ENCODE data around the gene STYXL2.

The STYXL2 gene

DNA sequence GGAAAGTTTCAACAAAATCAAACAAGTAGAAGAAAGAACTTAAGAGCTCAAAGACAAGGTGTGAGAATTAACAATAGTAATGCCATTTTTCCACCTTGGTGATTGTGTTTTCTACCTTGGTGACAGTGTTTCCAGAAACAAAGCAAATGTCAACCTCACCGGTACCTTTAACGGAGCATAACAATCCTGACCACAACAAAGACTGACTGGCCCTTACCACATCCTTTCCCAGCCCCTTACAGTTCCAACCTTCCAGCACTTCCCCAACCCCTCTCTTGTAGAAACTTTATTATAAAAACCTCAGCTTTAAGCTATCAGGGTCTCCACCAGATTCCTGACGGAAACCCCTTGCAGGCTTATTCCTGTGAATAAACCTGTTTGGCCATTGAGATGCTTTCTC is 16.7 kb downstream of the STYXL2 start:
- DNase-seq (ENCODE audit: low read depth): no peak

DNA sequence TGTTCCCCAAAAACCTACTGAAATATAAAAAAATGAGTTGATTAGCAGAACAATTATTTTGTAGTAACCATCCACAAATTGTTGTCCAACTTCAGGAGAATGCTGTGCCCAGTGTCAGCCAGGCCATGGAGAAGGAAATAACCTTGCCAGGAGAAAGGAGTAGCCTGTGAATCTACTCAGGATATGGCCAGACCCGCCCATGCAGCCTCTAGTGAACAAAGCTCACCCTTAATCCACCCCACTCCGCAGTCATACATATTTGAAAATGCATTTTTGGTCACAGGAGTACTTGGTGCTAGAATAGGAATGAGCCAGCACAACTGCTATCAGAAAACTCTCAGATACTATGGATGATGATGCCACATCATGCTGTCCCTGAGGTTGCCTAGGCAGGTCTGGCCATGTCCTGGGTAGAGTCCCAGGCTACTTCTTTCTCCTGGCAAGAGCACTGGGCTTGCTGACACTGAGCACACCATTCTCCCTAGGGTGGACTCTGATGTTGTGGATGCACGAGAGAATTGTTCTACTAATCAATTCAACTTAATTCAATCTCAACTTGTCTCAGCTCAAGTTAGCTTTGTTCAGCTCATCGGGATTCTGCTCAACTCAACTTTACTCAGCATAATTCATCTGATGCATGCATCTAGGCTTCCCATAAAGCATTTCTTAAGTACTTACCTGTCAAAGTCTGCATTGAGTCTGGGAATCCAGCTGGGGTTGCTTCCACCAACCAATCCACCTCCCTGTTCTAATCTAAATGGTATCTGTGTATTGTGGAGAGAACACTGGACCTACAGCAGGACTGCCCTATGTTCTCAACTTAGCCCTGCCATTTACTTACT is 18.2 kb downstream of the STYXL2 start:
- no peak for DNase-seq (ENCODE audit: low read depth)

DNA sequence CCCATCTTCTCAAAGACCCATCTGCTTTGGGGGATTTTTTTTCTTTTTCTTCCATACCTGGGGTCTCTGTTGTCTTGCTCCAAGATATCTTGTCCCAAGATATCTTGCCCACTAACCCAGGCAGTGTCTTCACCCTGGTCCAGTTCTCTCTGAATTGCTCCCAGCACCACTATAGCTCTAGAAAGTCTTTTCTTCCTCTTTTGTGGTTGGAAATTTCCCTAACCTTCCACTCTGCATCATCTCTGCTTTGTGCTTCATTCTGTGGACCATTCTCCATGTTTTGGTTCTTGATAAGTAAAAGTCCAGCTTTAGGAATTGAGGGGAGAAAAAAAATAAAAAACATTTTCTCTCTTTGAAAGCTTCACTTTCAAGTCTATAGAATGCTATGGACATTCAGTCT is 20.9 kb downstream of the STYXL2 start:
- DNase-seq (ENCODE audit: low read depth): no peak

DNA sequence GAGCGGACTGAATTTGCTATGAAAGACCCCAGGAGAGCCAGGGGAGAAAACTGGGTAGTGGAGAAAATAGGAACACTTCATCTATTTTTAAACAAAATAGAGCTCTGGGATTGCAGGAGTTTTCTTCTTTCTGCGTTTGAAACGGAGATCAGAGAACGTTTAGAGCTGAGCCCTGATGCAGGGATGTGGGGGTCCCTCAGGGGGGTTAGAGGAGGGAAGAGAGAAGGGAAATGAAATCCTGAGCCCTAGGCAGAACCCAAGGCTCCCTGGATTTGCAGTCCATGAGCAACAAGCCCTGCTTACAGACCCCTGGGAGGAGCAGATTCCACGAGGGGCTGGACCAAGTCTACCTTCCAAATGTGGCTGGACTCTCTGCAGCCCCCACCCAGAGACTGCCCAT is 21.8 kb downstream of the STYXL2 start:
- DNase-seq (ENCODE audit: low read depth): no peak

DNA sequence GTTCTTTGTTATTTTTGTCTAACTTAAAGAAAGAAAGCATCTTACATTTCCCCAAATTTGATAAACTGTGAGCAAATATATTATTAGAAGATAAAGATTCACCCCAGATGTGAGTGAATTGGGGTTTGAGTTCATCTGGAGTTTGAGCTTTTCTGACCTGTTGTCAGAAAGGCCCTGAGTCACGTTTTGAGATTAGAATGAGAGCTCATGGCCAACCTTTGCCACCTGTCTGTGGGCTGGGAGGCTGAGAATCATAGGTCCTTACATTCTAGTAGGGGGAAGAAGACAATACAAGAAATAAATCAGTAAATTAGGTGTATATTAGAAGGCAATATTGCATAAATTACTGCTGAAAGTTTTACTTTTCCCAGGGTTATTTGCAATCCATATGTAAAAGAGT is 22.3 kb downstream of the STYXL2 start:
- no peak for DNase-seq (ENCODE audit: low read depth)

DNA sequence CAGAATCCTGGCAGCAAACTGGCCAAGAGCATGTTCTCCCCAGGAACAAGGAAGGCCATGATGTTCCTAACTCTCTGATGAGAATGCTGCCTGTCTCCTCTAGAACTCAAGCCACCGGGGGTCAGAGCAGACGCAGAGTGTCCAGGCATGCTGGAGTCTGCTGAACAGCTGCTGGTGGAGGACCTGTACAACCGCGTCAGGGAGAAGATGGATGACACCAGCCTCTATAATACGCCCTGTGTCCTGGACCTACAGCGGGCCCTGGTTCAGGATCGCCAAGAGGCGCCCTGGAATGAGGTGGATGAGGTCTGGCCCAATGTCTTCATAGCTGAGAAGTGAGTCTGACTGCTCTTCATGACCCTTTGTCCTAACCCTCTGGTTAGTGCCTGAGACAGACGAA is 23.4 kb downstream of the STYXL2 start:
- no peak for DNase-seq (ENCODE audit: low read depth)

DNA sequence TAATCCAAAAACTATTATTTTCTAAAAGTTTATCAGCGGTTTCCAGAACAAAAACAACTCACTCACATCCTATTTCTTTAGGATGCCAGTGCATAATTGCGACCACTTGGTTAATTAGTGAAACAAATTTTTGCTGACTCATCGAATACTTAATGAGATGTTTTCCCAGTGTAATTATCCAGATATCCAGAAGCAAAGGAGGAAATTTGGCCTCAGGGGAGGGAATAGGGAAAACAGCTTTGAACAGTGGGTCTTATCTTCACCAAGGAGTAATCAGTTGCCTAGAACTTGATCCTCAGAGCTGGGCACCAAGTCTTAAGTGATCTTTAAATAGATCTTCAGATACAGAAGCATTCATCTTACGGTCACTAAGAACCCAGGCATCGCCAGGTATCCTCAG is 24.3 kb downstream of the STYXL2 start:
- DNase-seq (ENCODE audit: low read depth): no peak

DNA sequence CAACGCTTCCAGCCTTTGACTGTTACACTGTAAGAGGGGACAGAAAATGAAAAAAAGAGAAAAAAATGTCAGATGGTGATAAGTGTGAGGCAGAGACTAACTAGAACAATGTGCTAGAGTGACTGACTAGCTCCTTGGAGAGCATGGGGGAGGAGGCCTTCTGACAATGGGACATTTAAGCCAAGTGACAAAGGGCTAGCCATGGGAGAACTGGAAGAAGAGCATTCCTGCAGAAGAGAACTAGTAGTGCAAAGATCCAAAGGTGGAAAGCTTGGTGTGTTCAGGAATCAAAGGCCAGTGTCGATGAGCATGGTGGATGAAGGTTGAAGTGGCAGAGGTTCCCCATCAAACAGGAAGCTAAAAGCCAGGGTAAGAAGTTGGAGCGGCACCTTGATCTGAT is 25.8 kb downstream of the STYXL2 start:
- no peak for DNase-seq (ENCODE audit: low read depth)

DNA sequence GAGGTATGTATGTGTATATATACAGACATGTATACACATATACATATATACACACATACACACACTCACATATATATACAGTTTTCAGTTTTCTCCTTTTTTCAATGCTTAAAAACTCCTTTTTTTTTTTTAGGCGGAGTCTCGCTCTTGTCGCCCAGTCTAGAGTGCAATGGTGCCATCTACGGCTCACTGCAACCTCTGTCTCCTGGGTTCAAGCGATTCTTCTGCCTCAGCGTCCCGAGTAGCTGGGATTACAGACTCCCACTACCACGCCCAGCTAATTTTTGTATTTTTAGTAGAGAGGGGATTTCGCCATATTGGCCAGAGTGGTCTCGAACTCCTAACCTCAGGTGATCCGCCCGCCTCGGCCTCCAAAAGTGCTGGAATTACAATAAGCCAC is 27.0 kb downstream of the STYXL2 start:
- DNase-seq (ENCODE audit: low read depth): no peak

DNA sequence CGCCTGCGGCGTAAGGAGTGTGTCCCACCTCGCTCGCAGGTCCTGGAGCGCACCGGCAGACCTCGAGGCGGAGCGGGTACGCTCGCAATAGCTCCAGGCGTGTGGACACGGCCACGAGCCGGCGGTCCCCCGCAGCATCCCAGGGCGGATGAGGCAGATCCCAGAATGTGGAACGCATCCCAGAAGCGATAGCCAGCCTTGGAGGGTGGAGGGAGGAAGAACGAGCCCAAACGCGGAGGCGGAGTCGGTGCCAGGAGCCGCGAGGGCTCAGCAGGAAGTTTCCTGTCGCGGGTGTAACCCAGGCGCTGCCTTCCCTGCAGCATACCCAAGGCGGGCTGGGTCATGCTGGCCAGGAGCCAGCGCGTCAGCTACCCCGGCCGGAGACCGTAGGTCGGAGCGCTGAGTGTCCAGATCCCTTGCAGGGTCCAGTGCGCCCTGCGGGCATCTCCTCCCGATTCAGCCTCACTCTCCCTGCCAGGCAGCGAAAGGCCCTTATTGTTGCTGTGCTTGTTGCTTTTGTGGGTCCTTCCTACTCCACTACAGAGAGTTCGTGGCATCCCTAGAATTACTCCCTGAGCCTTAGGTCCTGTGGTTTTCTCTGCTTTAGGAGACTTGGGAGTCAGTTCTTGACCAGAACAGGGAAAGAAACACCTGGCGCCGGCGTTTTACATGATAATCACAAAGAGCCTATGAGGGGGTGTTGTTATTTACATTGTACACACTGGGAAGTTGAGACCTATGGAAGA is 27.7 kb downstream of the STYXL2 start:
- DNase-seq (ENCODE audit: low read depth): peak; percentile 20

DNA sequence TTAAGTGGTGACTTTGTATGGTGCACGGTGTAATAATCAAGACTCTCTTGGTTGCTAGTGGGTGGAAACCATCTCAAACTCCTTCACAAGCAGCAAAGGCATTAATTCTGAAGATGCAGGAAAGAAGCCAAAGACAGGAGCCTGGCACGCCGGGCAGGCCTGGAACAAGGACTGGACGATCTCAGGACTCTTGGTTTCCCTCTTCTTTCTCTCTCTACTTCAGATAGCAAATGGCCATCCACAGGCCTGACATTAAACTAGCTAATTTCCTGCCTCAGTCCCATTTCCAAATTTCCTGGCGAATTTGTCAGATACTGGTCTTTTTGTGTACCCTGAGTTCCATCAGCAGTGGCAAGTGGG is 28.2 kb downstream of the STYXL2 start:
- DNase-seq (ENCODE audit: low read depth): no peak

DNA sequence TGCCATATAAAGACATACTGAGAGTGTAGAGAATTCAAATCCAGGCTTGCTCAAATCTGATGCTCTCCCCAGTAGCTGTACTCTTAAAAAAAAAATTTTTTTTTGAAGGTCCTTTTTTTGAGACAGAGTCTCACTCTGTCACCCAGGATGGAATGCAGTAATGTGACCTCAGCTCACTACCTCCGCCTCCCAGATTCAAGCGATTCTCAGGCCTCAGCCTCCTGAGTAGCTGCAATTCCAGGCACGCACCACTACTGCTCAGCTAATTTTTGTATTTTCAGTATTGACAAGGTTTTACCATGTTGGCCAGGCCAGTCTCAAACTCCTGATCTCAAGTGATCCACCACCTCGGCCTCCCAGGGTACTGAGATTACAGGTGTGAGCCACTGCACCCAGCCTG is 28.7 kb downstream of the STYXL2 start:
- DNase-seq (ENCODE audit: low read depth): no peak

DNA sequence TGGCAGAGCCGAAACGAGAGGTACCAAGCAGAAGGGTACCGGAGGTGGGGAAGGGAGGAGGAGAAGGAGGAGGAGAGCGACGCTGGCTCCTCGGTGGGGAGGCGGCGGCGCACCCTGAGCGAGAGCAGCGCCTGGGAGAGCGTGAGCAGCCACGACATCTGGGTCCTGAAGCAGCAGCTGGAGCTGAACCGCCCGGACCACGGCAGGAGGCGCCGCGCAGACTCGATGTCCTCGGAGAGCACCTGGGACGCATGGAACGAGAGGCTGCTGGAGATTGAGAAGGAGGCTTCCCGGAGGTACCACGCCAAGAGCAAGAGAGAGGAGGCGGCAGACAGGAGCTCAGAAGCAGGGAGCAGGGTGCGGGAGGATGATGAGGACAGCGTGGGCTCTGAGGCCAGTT is 32.4 kb downstream of the STYXL2 start:
- no peak for DNase-seq (ENCODE audit: low read depth)

DNA sequence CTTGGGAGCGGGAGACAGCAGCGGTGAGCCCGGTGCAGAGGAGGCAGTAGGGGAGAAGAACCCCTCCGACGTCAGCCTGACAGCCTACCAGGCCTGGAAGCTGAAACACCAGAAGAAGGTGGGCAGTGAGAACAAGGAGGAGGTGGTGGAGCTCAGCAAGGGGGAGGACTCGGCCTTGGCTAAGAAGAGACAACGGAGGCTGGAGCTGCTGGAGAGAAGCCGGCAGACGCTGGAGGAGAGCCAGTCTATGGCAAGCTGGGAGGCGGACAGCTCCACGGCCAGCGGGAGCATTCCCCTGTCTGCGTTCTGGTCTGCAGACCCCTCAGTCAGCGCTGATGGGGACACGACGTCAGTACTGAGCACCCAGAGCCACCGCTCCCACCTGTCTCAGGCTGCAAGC is 32.9 kb downstream of the STYXL2 start:
- DNase-seq (ENCODE audit: low read depth): no peak

DNA sequence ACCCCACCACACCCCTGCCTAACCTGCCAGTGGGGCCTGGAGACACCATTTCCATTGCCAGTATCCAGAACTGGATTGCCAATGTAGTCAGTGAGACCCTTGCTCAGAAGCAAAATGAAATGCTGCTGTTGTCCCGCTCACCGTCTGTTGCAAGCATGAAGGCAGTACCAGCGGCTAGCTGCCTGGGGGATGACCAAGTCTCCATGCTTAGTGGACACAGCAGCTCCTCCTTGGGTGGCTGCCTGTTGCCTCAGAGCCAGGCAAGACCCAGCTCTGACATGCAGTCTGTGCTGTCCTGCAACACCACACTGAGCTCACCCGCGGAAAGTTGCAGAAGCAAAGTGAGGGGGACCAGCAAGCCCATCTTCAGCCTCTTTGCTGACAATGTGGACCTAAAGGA is 33.4 kb downstream of the STYXL2 start:
- DNase-seq (ENCODE audit: low read depth): no peak

DNA sequence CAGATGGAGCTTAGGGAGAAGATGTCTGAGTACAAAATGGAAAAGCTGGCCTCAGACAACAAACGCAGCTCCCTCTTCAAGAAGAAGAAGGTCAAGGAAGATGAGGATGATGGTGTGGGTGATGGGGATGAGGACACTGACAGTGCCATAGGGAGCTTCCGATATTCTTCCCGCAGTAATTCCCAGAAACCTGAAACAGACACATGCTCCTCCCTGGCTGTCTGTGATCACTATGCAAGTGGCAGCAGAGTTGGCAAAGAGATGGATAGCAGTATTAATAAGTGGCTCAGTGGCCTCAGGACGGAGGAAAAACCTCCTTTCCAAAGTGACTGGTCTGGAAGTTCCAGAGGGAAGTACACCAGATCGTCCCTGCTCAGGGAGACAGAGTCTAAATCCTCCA is 33.8 kb downstream of the STYXL2 start:
- DNase-seq (ENCODE audit: low read depth): no peak

DNA sequence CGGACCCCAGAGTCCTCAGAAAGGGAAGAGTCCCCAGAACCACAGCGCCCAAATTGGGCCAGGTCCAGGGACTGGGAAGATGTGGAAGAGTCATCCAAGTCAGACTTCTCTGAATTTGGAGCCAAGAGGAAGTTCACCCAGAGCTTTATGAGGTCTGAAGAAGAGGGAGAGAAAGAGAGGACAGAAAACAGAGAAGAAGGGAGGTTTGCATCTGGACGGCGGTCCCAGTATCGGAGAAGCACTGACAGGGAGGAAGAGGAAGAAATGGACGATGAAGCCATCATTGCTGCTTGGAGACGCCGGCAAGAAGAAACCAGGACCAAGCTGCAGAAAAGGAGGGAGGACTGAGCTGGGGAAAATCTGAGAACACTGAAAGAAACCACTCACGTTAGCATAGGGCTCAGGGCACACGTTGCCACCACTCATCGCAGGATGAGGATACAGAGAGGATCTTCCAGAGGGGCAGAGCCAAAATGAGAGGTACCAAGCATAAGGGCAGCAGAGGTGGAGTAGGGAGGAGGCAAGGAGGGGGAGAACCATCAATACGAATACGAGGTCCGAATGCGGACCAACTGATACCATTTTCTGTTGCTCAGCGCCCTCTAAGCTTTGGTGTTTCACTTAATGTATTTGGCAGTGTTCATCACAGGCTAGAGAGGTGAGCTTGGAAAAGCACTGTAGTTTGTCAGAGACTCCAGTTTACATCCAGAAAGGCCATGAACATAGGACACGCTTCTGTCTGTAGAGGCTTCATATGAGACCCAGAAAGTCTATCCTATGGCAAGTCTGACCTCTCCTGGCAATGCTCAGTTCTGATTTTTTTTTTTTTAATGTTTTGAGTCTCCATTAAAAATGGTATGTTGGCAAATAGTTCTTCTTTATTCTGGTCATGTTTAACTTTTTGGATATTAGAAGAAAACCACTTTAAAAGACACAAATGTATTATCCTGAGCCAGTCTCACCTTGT is 34.7 kb downstream of the STYXL2 start:
- no peak for DNase-seq (ENCODE audit: low read depth)

DNA sequence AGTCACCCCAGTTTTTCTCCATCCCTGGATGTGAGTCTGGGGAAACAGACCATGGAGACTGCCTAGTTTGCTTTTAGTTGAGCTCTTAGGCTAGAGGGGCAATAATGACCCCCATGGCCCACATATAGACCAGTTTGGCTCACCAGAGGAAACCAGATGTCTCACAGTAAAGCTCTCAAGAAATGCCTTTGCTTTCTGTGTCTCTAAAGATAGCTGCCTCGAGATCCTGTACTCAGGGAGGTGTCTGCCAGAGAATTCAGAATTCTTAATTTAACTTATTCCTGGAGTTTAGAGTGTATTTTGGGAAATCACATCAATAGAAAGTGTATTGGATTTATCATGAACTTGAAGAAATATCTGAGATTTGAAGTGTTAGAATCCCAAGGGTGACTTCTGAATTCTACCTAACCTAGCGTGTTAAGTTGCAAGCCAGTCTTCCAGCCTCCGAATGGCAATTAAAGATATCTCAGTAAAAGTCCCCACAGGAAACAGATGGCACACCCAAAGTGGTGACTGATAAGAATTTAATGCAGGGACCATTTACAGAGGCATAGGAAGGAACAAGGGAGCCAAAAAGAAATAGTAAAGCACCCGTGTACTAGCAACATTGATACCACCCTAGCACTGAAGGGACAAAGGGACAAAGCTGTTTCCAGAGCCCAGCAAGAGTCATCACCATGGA is 37.1 kb downstream of the STYXL2 start:
- no peak for DNase-seq (ENCODE audit: low read depth)

DNA sequence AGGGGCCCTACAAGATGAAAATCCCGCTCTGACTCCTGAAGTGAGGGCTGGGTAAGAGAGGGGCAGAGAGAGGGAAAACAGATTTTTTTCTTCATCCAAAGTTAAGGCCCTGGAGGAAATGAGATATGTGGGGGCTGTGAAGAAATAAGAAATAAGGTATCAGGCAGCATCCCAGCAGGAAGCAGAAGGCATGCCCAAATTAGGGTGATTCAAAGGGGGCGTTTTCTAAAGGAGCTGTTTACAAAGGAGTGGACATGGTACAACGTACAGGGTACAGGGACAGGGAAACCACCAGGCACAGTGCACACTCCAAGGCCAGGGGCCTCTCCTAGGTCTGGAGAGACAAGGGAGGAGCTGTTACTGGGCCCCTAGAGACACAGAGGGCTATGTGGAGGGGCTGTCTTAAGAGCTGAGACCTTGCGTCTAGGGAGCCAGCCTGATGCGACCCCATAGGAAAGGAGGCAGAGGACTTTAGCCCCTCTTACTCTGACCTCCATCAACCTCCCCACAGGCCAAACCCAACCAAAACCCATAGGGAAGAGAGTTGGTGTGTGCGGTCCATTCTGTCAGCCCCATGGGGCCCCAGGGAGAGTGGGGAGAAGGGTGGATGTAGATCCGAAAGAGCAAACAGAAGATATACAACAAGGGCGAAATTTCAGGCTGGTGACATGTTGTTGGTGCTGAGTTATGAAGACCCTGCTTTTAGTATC is 38.6 kb downstream of the STYXL2 start:
- no peak for DNase-seq (ENCODE audit: low read depth)

DNA sequence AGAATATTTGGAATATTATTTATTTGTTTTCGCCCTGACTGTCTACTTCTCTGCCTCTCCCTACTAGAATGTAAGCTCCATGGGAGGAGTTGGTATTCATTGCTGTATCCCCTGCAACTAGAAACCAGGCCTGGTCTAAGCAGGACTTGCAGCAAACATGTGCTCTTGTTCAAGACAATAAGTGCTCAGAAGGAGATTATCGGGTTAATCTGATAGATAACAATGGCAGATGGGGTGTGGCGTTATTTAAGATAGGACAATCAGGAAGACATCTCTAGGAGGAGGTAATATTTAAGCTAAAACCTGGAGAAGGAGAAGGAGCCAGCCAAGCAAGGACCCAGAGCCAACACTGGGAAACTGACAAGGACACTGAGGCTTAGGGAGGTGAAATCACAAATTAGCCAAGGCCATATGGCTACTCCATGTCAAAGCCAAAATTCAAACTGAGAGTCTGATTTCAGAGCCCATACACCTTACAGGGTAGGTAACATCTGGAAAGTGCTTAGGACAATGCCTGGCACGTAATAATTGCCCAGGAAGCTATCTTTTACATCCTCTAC is 41.5 kb downstream of the STYXL2 start:
- no peak for DNase-seq (ENCODE audit: low read depth)

DNA sequence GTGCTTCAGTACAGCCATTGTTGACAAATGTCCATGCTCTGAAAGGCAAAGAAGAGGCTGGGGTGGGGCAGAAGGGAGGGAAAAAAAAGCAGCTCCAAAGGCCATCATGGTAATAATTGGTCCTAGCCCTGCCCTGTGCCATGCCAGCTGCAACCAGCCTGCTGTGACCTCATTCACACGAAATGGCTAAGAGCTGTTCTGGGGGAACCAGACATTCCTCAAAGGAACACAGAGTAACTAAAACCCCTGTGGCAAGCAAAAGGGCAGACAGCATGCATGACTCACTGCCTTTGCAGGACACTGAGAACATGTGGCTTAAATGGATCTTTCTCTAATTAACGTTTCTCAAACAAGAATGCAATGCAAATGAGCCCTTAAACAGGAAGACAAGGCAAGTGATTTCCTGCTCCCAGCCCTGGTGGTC is 42.3 kb downstream of the STYXL2 start:
- no peak for DNase-seq (ENCODE audit: low read depth)
